PFSK-1 (cell line): ENCODE measurements around the gene SETBP1.

Experiments
- POLR2AphosphoS5 ChIP-seq: IDR thresholded peaks from 2 replicates; pipeline ENCODE4 v1.6.1; 2012; ENCODE audit warnings: low read depth, mild to moderate bottlenecking, control low read depth, low read length, moderate library complexity
- SIN3A ChIP-seq: IDR thresholded peaks from 2 replicates; pipeline ENCODE4 v1.6.1; 2012; ENCODE audit warnings: mild to moderate bottlenecking, low read length, moderate library complexity, borderline replicate concordance; ENCODE audit not compliant: insufficient read depth
- TAF1 ChIP-seq: IDR thresholded peaks from 2 replicates; pipeline ENCODE4 v1.6.1; 2012; ENCODE audit warnings: low read length, control low read depth, borderline replicate concordance; ENCODE audit not compliant: insufficient read depth
- TF ChIP-seq, protein P1 (sequence below), 2 experiments: IDR thresholded peaks; 2 replicates each; pipeline versions ENCODE4 v1.6.1 to v1.8.0; 2011 to 2012; ENCODE audit warnings: low read depth in 2 of 2, low read length in 2 of 2, control low read depth in 1 of 2, inconsistent platforms in 1 of 2, mild to moderate bottlenecking in 1 of 2, moderate library complexity in 1 of 2; ENCODE audit not compliant: insufficient read depth in 1 of 2

DNA sequence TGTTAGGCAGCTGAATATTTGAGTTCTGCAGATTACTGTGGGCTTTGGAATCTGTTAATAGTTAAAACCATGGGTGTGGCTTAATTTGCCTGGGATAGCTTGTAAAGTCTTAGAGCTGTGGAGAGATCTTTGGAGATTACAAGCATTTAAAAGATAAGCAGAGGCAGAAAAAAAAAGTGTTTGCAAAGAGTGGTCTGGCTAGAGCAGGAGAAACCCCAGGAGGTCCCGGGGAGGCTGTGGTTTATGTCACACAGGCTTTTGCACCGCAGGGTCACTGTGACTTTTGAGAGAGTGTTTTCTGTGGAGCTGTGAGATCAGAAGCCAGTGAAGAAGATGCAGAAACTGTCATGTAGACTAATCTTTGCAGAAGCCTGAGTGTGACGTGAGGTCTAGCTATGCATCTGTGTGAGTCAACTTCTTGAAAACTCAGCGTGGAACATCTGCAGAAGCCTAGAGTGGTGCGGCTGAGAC, 49.0 kb downstream of the SETBP1 start:
- no peak for TF ChIP-seq TAF1
- TF ChIP-seq, protein P1, sequence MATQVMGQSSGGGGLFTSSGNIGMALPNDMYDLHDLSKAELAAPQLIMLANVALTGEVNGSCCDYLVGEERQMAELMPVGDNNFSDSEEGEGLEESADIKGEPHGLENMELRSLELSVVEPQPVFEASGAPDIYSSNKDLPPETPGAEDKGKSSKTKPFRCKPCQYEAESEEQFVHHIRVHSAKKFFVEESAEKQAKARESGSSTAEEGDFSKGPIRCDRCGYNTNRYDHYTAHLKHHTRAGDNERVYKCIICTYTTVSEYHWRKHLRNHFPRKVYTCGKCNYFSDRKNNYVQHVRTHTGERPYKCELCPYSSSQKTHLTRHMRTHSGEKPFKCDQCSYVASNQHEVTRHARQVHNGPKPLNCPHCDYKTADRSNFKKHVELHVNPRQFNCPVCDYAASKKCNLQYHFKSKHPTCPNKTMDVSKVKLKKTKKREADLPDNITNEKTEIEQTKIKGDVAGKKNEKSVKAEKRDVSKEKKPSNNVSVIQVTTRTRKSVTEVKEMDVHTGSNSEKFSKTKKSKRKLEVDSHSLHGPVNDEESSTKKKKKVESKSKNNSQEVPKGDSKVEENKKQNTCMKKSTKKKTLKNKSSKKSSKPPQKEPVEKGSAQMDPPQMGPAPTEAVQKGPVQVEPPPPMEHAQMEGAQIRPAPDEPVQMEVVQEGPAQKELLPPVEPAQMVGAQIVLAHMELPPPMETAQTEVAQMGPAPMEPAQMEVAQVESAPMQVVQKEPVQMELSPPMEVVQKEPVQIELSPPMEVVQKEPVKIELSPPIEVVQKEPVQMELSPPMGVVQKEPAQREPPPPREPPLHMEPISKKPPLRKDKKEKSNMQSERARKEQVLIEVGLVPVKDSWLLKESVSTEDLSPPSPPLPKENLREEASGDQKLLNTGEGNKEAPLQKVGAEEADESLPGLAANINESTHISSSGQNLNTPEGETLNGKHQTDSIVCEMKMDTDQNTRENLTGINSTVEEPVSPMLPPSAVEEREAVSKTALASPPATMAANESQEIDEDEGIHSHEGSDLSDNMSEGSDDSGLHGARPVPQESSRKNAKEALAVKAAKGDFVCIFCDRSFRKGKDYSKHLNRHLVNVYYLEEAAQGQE (IDR thresholded peaks at IDR 0.05; ENCODE audit: insufficient read depth in 1 of 2, low read depth in 2 of 2, low read length in 2 of 2): no peak
- no peak for TF ChIP-seq POLR2AphosphoS5
- TF ChIP-seq SIN3A: no peak
